ENCODE results near the gene SNRK. TPM values are rescaled to one million over a fixed set of nuclear protein-coding genes. Genes with fewer than 3 reads are reported as not detected.

Gene SNRK
- total RNA-seq, 1 experiment from 2014 or later = 12.7 TPM

DNA sequence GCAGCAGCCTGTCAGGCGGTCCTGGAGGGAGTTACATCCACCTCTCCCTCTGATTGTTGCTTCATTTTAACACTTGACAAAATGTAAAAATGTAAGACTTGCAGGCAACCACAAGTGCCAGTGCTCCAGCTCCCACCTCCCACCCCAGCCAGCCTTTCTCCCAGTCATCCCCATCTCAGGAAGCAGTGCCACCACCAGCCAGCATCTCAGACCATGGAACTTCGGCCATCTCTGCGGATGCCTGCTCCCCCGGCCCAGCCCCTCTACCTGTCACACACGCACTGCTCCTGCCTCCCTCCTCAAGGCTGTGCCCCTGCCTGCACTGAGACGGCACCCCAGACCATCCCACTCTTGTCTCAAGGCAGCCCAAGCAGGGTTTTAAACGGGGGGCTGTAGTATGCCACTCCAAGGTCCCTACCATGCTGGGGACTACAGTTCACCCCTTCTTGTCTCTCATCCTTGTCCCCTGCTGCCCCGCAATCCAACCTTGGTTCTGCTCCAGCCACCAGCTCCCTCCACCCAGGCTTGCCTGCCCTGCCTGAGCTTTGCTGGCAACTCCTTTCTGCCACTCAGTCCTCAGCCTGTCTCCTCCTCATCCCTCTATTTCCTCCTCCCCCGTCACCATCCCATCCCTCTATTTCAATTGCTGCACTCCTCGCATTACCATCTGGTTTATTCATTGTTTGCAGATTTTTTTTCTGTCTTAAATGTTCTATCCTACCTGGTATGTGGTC, 85.8 kb downstream of the SNRK start:
- TF ChIP-seq RAD21 (IDR thresholded peaks at IDR 0.05; ENCODE audit: low read depth) (no peak), SIN3A (IDR thresholded peaks at IDR 0.05; ENCODE audit: low read depth) (no peak), CEBPB (IDR thresholded peaks at IDR 0.05; ENCODE audit: low read depth) (no peak), CTCF (IDR thresholded peaks at IDR 0.05 in 2 of 3, conservative IDR thresholded peaks at IDR 0.05 in 1 of 3; ENCODE audit: borderline replicate concordance in 1 of 3, insufficient read depth in 1 of 3, low read depth in 2 of 3, low read length in 2 of 3) (no peak), EGR1 (IDR thresholded peaks at IDR 0.05; ENCODE audit: low read depth) (no peak), SRF (IDR thresholded peaks at IDR 0.05; ENCODE audit: low read depth) (no peak), MAX (IDR thresholded peaks at IDR 0.05) (no peak), JUND (IDR thresholded peaks at IDR 0.05) (no peak), ELF1 (IDR thresholded peaks at IDR 0.05; ENCODE audit: borderline replicate concordance, low read depth) (no peak), YY1 (IDR thresholded peaks at IDR 0.05; ENCODE audit: extremely low read depth, insufficient replicate concordance, low read depth, low read length) (no peak), TCF7L2 (IDR thresholded peaks at IDR 0.05; ENCODE audit: borderline replicate concordance, extremely low read depth, insufficient read depth, insufficient read length) (no peak), POLR2AphosphoS5 (IDR thresholded peaks at IDR 0.05; ENCODE audit: low read depth, low read length) (no peak), SP1 (IDR thresholded peaks at IDR 0.05; ENCODE audit: low read depth) (no peak)
- TF ChIP-seq, protein P1, sequence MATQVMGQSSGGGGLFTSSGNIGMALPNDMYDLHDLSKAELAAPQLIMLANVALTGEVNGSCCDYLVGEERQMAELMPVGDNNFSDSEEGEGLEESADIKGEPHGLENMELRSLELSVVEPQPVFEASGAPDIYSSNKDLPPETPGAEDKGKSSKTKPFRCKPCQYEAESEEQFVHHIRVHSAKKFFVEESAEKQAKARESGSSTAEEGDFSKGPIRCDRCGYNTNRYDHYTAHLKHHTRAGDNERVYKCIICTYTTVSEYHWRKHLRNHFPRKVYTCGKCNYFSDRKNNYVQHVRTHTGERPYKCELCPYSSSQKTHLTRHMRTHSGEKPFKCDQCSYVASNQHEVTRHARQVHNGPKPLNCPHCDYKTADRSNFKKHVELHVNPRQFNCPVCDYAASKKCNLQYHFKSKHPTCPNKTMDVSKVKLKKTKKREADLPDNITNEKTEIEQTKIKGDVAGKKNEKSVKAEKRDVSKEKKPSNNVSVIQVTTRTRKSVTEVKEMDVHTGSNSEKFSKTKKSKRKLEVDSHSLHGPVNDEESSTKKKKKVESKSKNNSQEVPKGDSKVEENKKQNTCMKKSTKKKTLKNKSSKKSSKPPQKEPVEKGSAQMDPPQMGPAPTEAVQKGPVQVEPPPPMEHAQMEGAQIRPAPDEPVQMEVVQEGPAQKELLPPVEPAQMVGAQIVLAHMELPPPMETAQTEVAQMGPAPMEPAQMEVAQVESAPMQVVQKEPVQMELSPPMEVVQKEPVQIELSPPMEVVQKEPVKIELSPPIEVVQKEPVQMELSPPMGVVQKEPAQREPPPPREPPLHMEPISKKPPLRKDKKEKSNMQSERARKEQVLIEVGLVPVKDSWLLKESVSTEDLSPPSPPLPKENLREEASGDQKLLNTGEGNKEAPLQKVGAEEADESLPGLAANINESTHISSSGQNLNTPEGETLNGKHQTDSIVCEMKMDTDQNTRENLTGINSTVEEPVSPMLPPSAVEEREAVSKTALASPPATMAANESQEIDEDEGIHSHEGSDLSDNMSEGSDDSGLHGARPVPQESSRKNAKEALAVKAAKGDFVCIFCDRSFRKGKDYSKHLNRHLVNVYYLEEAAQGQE (IDR thresholded peaks at IDR 0.05; ENCODE audit: low read depth) = no peak

More for the DNA sequence above, 85.8 kb downstream of the SNRK start:
- ChIA-PET POLR2A (no interaction called here), CTCF (no interaction called here), RAD21 (ENCODE audit: low non-redundant PET in 1 of 2, low total read pairs in 2 of 2, uncharacterized antibody in 2 of 2, unreplicated experiment in 2 of 2) (no interaction called here)
- Histone ChIP-seq H3K36me3 (ENCODE audit: control insufficient read depth in 1 of 2, insufficient read depth in 2 of 2, low read length in 2 of 2) (no peaks in the 10 kb centered on the region), H2AFZ (ENCODE audit: low read depth, low read length, poor library complexity, severe bottlenecking) (no peak overlapping the region), H4K20me1 (ENCODE audit: insufficient read depth) (no peaks in the 10 kb centered on the region), H3K9me3 (ENCODE audit: control insufficient read depth in 1 of 2, insufficient read depth in 1 of 2, low read depth in 1 of 2, low read length in 2 of 2) (no peaks in the 10 kb centered on the region), H3K27ac (ENCODE audit: low read depth, low read length) (no peak overlapping the region), H3K9me2 (ENCODE audit: insufficient read depth) (no peaks in the 10 kb centered on the region), H3K4me1 (ENCODE audit: control insufficient read depth in 1 of 2, insufficient read depth in 2 of 2, low read length in 2 of 2) (no peaks in the 10 kb centered on the region), H3K27me3 (ENCODE audit: insufficient read depth, low read length) (no peaks in the 10 kb centered on the region), H3K79me2 (ENCODE audit: insufficient read depth, low read length) (no peaks in the 10 kb centered on the region), H3K4me3 (replicated peaks in 1 of 2; ENCODE audit: low read depth in 1 of 2, low read length in 2 of 2) (no peak overlapping the region), H3K4me2 (ENCODE audit: low read length) (no peak overlapping the region), H3K9ac (ENCODE audit: low read length) (no peak overlapping the region)
- no peak for DNase-seq (ENCODE audit: low read depth, low spot score)
- intact Hi-C loops (cut with micrococcal nuclease) = no loop called here
- no TSS peak for BruUV-seq (replicated peaks)
- no peak for ATAC-seq

Measured in HCT116 (cell line).